Esophagus muscularis mucosa (tissue), 4 donors: Measurements from ENCODE around the gene THBS2. TPM values are rescaled to one million over a fixed set of nuclear protein-coding genes. Genes with fewer than 3 reads are reported as not detected.
"Not testable (repeated sequence)": the region's sequence is repeated elsewhere in the genome, so short reads cannot be mapped to it uniquely, and the experiment has no call there.

ENCODE experiments used
- DNase-seq: peaks from one replicate; pipeline ENCODE4 v3.0.0-alpha.2; 2017; ENCODE audit errors: extremely low spot score
- H3K27ac ChIP-seq, 4 donors: fragments of 200-600 bp; sonication (generic); replicated peaks in 1 of 4; 1 replicate in 3 of 4; 2 replicates in 1 of 4; pipeline ENCODE4 v1.5.1; 2016 to 2019; ENCODE audit warnings: mild to moderate bottlenecking in 1 of 4
- H3K27me3 ChIP-seq, 4 donors: fragments of 200-600 bp; sonication (generic); one replicate each; pipeline versions ENCODE4 v1.5.1 to v1.6.0; 2016 to 2019
- H3K36me3 ChIP-seq, 4 donors: fragments of 200-600 bp; sonication (generic); one replicate each; pipeline ENCODE4 v1.5.1; 2016 to 2019
- H3K4me1 ChIP-seq, 4 donors: fragments of 200-600 bp; sonication (generic); one replicate each; pipeline ENCODE4 v1.5.1; 2016 to 2019
- H3K4me3 ChIP-seq, 4 donors: fragments of 200-600 bp; sonication (generic); 1 replicate in 2 of 4; 2 replicates in 2 of 4; pipeline ENCODE4 v1.5.1; 2016 to 2019; ENCODE audit warnings: mild to moderate bottlenecking in 4 of 4, moderate library complexity in 1 of 4
- H3K9me3 ChIP-seq, 4 donors: fragments of 200-600 bp; sonication (generic); 1 replicate in 3 of 4; 2 replicates in 1 of 4; pipeline ENCODE4 v1.5.1; 2016 to 2019
- CTCF ChIP-seq, 3 experiments: fragments of 200-600 bp in 2 of 3; fragments of 450-650 bp in 1 of 3; sonication (generic) in 2 of 3; IDR thresholded peaks; one replicate each; pipeline ENCODE4 v1.5.1; 2017 to 2019; ENCODE audit warnings: antibody characterized with exemption in 3 of 3, mild to moderate bottlenecking in 2 of 3, moderate library complexity in 1 of 3
- EP300 ChIP-seq: sonication (generic); formaldehyde crosslinking; IDR thresholded peaks from one replicate; pipeline ENCODE4 v1.6.1; 2017; ENCODE audit warnings: antibody characterized with exemption
- POLR2A ChIP-seq: fragments of 450-650 bp; IDR thresholded peaks from one replicate; pipeline ENCODE4 v1.6.1; 2017; ENCODE audit warnings: antibody characterized with exemption, moderate library complexity, mild to moderate bottlenecking, low read depth
- POLR2AphosphoS5 ChIP-seq, 2 donors: sonication (generic); formaldehyde crosslinking; IDR thresholded peaks; one replicate each; pipeline ENCODE4 v1.6.1; 2017; ENCODE audit warnings: antibody characterized with exemption in 2 of 2
- WGBS: methylation state at CpG from one replicate; pipeline ENCODE4 v1.1.5; 2018; 5-methylcytosine and 5-hydroxymethylcytosine counted together
- intact Hi-C: fragments of 100-400 bp; cut with DNase I; formaldehyde crosslinking; loops from one replicate; pipeline ENCODE4 v1.15.1; 2023
- total RNA-seq, 4 donors: library from RNA; depleted of rRNA; stranded (reverse); fragments of >200 nt; gene quantifications; one replicate each; pipeline versions ENCODE4 v1.1.0 to v1.2.1, GENCODE V29; 2016

The THBS2 gene
- total RNA-seq, 4 donors from 2014 or later: 25.7 to 36.4 (median 28.8) TPM

GRCh38 chr6:169277619-169278018 is 24.0 kb upstream of the THBS2 start:
- intact Hi-C loops: no loop called here
- Histone ChIP-seq H3K27me3 (no peaks in the 10 kb centered on the region), H3K9me3 (no peaks in the 10 kb centered on the region), H3K4me1 (no peaks in the 10 kb centered on the region), H3K27ac (no peak overlapping the region), H3K36me3 (no peaks in the 10 kb centered on the region), H3K4me3 (no peak overlapping the region)
- DNase-seq: no peak
- TF ChIP-seq POLR2AphosphoS5 (IDR thresholded peaks at IDR 0.05) (no peak), CTCF (IDR thresholded peaks at IDR 0.05) (no peak)

- intact Hi-C loops: no loop called here
- no peak overlapping the region for H3K27ac ChIP-seq
- WGBS: 71% methylated on average over 1 of the region's 1 CpG
Observed at GRCh38 chr6:169274781-169275180, 21.1 kb upstream of the THBS2 start.

GRCh38 chr6:169273511-169273910 is 19.9 kb upstream of the THBS2 start:
- 91% methylated on average over 3 of the region's 3 CpGs for WGBS
- TF ChIP-seq CTCF (IDR thresholded peaks at IDR 0.05) (no peak), POLR2AphosphoS5 (IDR thresholded peaks at IDR 0.05) (no peak), EP300 (no peak), POLR2A (no peak)
- Histone ChIP-seq H3K4me1 (no peaks in the 10 kb centered on the region), H3K4me3 (no peak overlapping the region), H3K27me3 (no peaks in the 10 kb centered on the region), H3K27ac (no peak overlapping the region), H3K9me3 (peaks cover 0 to under 1% (median 0%) of the 10 kb centered on the region in 4 donors), H3K36me3 (no peaks in the 10 kb centered on the region)
- intact Hi-C loops: no loop called here
- DNase-seq: peak; percentile 62

More at GRCh38 chr6:169274781-169275180, 21.1 kb upstream of the THBS2 start:
- H3K36me3 ChIP-seq: no peaks in the 10 kb centered on the region
- H3K27me3 ChIP-seq: no peaks in the 10 kb centered on the region
- no peak overlapping the region for H3K4me3 ChIP-seq
- H3K9me3 ChIP-seq: no peaks in the 10 kb centered on the region
- no peaks in the 10 kb centered on the region for H3K4me1 ChIP-seq
- TF ChIP-seq POLR2A (no peak), EP300 (no peak), CTCF (IDR thresholded peaks at IDR 0.05) (no peak), POLR2AphosphoS5 (IDR thresholded peaks at IDR 0.05) (no peak)
- DNase-seq: peak; percentile 86

GRCh38 chr6:169271877-169272216 is 18.2 kb upstream of the THBS2 start:
- Histone ChIP-seq H3K36me3 (no peaks in the 10 kb centered on the region), H3K4me3 (no peak overlapping the region), H3K27me3 (no peaks in the 10 kb centered on the region), H3K27ac (no peak overlapping the region), H3K4me1 (no peaks in the 10 kb centered on the region), H3K9me3 (peaks cover 0 to 5% (median 0%) of the 10 kb centered on the region in 4 donors)
- DNase-seq: no peak
- 79% methylated on average over 1 of the region's 1 CpG for WGBS
- TF ChIP-seq EP300 (no peak), POLR2AphosphoS5 (IDR thresholded peaks at IDR 0.05) (no peak), POLR2A (no peak), CTCF (IDR thresholded peaks at IDR 0.05) (no peak)
- intact Hi-C loops: no loop called here

- WGBS: 86% methylated on average over 10 of the region's 10 CpGs
- no peak overlapping the region for H3K4me3 ChIP-seq
- peaks cover 0 to 5% (median 0%) of the 10 kb centered on the region in 4 donors for H3K9me3 ChIP-seq
- H3K36me3 ChIP-seq: no peaks in the 10 kb centered on the region
- DNase-seq: peak; percentile 60
- H3K27me3 ChIP-seq: no peaks in the 10 kb centered on the region
- no peak overlapping the region for H3K27ac ChIP-seq
- no peaks in the 10 kb centered on the region for H3K4me1 ChIP-seq
- intact Hi-C loops: no loop called here
- TF ChIP-seq EP300 (no peak), POLR2AphosphoS5 (IDR thresholded peaks at IDR 0.05) (no peak), CTCF (IDR thresholded peaks at IDR 0.05) (no peak), POLR2A (no peak)
Observed at GRCh38 chr6:169271158-169271876, 17.7 kb upstream of the THBS2 start.

GRCh38 chr6:169270077-169270380 is 16.4 kb upstream of the THBS2 start:
- H3K36me3 ChIP-seq, H3K9me3 ChIP-seq, DNase-seq, H3K4me3 ChIP-seq, H3K4me1 ChIP-seq, intact Hi-C loops, H3K27me3 ChIP-seq: not testable (repeated sequence)
- H3K27ac ChIP-seq: peak overlapping the region in 3 of 4 donors; percentile 3 to 46 (median 6)
